Measurements from ENCODE around the gene TAF3.

GRCh38 chr10:7776777-7777176 is 41.5 kb upstream of the TAF3 start:
- TF ChIP-seq CTCF (IDR thresholded peaks at IDR 0.05; ENCODE audit: insufficient read depth, low read length, poor library complexity, severe bottlenecking) (no peak), EZH2phosphoT487 (conservative IDR thresholded peaks at IDR 0.05; ENCODE audit: low read length) (no peak)

Measured in SU-DHL-6 (cell line).